Posterior cingulate gyrus (tissue), 11 donors: ENCODE data around the gene MAEA.
"Not testable (repeated sequence)": the region's sequence is repeated elsewhere in the genome, so short reads cannot be mapped to it uniquely, and the experiment has no call there.

Experiments used
- DNase-seq, 10 donors: peaks; one replicate each; pipeline versions ENCODE4 v3.0.0 to v3.0.0-alpha.2; 2020 to 2021; ENCODE audit warnings: mixed read lengths in 3 of 10
- intact Hi-C: fragments of 100-400 bp; cut with DNase I; formaldehyde crosslinking; loops from one replicate; pipeline ENCODE4 v1.15.1; 2023

Gene MAEA

GRCh38 chr4:1370321-1371124 lies 80.8 kb downstream of the MAEA start:
- peak in 5 of 10 donors; percentile 2 to 74 (median 30) for DNase-seq
- intact Hi-C loops, result no loop called here

- intact Hi-C loops, result no loop called here
- peak in 4 of 10 donors; percentile 12 to 54 (median 36) for DNase-seq
Measured at GRCh38 chr4:1371176-1372165, 81.8 kb downstream of the MAEA start.

GRCh38 chr4:1372576-1372975 lies 82.9 kb downstream of the MAEA start:
- intact Hi-C loops, result not testable (repeated sequence)
- peak in 3 of 10 donors; percentile 10 to 41 (median 19) for DNase-seq

GRCh38 chr4:1373892-1374705 lies 84.4 kb downstream of the MAEA start:
- peak in 6 of 10 donors; percentile 4 to 74 (median 46) for DNase-seq
- intact Hi-C loops, result no loop called here

GRCh38 chr4:1374706-1375045 lies 85.0 kb downstream of the MAEA start:
- DNase-seq, result peak in 2 of 10 donors; percentile 5 to 18
- intact Hi-C loops, result no loop called here

- intact Hi-C loops, result no loop called here
- DNase-seq, result peak in 6 of 10 donors; percentile 2 to 77 (median 26)
Measured at GRCh38 chr4:1375051-1375721, 85.5 kb downstream of the MAEA start.

GRCh38 chr4:1375761-1376322 lies 86.2 kb downstream of the MAEA start:
- intact Hi-C loops, result no loop called here
- peak in 6 of 10 donors; percentile 2 to 77 (median 34) for DNase-seq

GRCh38 chr4:1376391-1376840 lies 86.7 kb downstream of the MAEA start:
- peak in 3 of 10 donors; percentile 19 to 66 (median 45) for DNase-seq
- intact Hi-C loops, result no loop called here

- intact Hi-C loops, result no loop called here
- DNase-seq, result peak in 6 of 10 donors; percentile 3 to 78 (median 44)
Measured at GRCh38 chr4:1376841-1377605, 87.3 kb downstream of the MAEA start.

- intact Hi-C loops, result no loop called here
- peak in 6 of 10 donors; percentile 4 to 76 (median 31) for DNase-seq
Measured at GRCh38 chr4:1377606-1378261, 88.0 kb downstream of the MAEA start.

GRCh38 chr4:1378559-1379231 lies 89.0 kb downstream of the MAEA start:
- intact Hi-C loops, result no loop called here
- DNase-seq, result peak in 6 of 10 donors; percentile 4 to 81 (median 41)

- intact Hi-C loops, result no loop called here
- DNase-seq, result peak in 4 of 10 donors; percentile 3 to 72 (median 60)
Measured at GRCh38 chr4:1379351-1379781, 89.7 kb downstream of the MAEA start.

GRCh38 chr4:1379801-1380331 lies 90.2 kb downstream of the MAEA start:
- peak in 4 of 10 donors; percentile 17 to 74 (median 40) for DNase-seq
- intact Hi-C loops, result no loop called here

GRCh38 chr4:1380368-1381151 lies 90.9 kb downstream of the MAEA start:
- intact Hi-C loops, result no loop called here
- DNase-seq, result peak in 5 of 10 donors; percentile 0 to 75 (median 62)

GRCh38 chr4:1381181-1381621 lies 91.5 kb downstream of the MAEA start:
- DNase-seq, result peak in 5 of 10 donors; percentile 4 to 72 (median 54)
- intact Hi-C loops, result no loop called here

GRCh38 chr4:1381944-1382541 lies 92.4 kb downstream of the MAEA start:
- intact Hi-C loops, result no loop called here
- DNase-seq, result peak in 5 of 10 donors; percentile 3 to 80 (median 60)
